Activated effector memory CD4-positive, alpha-beta T cell treated with Interleukin-2 at 50 U/mL for 16 hours (primary cell): ENCODE data around the gene MAGEB4.
"Not testable (repeated sequence)": the region's sequence is repeated elsewhere in the genome, so short reads cannot be mapped to it uniquely, and the experiment has no call there.

ENCODE experiments used
- DNase-seq: peaks from one replicate; pipeline ENCODE4 v3.0.0-alpha.2; 2020

MAGEB4 gene

GRCh38 chrX:30241724-30242415 lies at the start of gene MAGEB4:
MAGEB4 (plus strand) TSS chrX:30242000; CDS start chrX:30242136, 136 bp downstream.
- DNase-seq = no peak

DNA sequence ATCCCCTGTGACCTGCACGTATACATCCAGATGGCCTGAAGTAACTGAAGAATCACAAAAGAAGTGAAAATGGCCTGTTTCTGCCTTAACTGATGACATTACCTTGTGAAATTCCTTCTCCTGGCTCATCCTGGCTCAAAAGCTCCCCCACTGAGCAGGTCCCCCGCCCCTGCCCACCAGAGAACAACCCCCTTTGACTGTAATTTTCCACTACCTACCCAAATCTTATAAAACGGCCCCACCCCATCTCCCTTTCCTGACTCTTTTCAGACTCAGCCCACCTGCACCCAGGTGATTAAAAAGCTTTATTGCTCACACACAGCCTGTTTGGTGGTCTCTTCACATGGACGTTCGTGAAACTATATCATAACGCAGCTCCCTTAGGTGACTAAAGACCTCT lies 47.9 kb upstream of the MAGEB4 start:
- not testable (repeated sequence) for DNase-seq

- DNase-seq = no peak
Observed at GRCh38 chrX:30196322-30196721, 45.5 kb upstream of the MAGEB4 start.

GRCh38 chrX:30212172-30212571 lies 29.6 kb upstream of the MAGEB4 start:
- DNase-seq = no peak

DNA sequence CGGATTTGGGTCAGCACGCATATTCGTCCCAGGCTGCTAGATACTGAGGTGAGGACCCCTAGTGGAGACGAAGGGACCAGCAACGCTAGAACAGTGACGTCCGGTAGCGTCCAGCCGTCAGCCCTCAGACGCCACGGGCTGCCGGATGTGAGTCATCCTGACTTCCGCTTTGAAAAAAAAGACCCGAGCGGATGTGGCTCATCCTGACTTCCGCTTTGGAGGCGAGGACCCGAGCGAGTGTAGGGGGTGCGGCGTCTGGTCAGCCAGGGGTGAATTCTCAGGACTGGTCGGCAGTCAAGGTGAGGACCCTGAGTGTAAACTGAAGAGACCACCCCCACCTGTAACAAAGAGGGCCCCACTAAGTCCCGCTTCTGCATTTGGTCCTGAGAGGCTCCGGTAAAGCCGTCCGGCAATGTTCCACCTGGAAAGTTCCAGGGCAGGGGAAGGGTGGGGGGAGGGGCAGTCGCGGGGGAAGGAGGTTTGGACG lies 26.4 kb upstream of the MAGEB4 start, which contains the start of gene MAGEB2:
MAGEB2 (plus strand) TSS at position 207 of the 487 bp plus-strand sequence. CDS start 3,018 bp downstream, outside the sequence.
- no peak for DNase-seq

DNA sequence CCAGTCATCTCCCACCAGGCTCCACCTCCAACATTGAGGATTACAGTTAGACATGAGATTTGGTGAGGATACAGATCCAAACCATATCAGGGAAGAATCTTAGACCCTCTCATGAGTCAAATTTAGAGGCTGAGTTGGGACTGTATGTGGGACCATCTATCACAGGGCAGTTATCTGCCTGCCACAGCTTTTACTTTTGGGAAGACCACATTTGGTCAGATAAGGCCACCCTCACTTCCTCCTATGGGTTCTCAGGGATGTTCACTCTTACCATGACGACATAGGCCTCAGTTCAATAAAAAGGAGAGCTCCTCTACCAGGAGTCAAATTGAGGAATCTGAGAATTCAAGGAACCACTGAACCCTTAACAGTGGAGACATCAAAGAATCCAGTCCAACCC lies 24.3 kb upstream of the MAGEB4 start:
- DNase-seq = no peak

DNA sequence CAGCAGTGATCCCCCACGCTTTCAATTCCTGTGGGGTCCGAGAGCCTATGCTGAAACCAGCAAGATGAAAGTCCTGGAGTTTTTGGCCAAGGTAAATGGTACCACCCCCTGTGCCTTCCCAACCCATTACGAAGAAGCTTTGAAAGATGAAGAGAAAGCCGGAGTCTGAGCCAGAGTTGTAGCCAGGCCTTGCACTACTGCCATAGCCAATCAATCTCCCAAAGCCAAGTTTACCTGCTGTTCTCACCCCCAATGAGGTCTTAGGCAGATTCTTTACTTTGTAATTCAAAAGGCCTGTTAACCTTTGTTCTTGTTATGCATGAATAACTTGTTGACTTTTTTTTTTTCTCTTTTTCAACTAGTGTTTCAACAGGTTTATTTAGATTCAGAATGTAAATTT lies 22.4 kb upstream of the MAGEB4 start:
- no peak for DNase-seq

GRCh38 chrX:30220661-30221060 lies 21.1 kb upstream of the MAGEB4 start:
- DNase-seq = no peak

GRCh38 chrX:30224536-30224935 lies 17.3 kb upstream of the MAGEB4 start:
- no peak for DNase-seq

GRCh38 chrX:30228526-30228925 lies 13.3 kb upstream of the MAGEB4 start:
- DNase-seq = no peak

- DNase-seq = no peak
Observed at GRCh38 chrX:30230395-30230794, 11.4 kb upstream of the MAGEB4 start, which contains the start of gene MAGEB3. MAGEB3 (plus strand) TSS chrX:30230657; CDS start chrX:30235925, 5,268 bp downstream.

- DNase-seq = no peak
Observed at GRCh38 chrX:30246769-30247489, 5.1 kb downstream of the MAGEB4 start, which contains the start of gene MAGEB1. MAGEB1 (plus strand) TSS chrX:30247146; CDS start chrX:30250494, 3,348 bp downstream.

DNA sequence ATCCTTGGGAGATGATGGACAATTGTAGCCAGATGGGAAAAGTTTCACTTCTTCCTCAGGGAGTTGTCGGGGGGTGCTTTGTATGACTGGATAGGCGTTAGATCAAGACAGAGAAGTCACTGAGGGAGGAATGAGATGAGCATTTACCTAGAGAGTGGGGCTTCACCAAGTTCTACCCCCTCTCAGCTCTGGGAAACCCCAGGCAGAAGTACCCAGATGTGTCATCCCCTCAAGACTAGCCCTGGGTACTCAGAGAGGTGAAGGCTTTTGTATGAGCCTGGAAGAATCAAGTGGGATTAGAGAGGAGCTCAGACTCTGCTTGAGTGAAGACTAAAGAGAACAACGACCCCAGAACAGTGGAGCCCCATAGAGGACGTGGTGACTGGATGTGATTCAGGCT lies 7.1 kb downstream of the MAGEB4 start:
- no peak for DNase-seq

DNA sequence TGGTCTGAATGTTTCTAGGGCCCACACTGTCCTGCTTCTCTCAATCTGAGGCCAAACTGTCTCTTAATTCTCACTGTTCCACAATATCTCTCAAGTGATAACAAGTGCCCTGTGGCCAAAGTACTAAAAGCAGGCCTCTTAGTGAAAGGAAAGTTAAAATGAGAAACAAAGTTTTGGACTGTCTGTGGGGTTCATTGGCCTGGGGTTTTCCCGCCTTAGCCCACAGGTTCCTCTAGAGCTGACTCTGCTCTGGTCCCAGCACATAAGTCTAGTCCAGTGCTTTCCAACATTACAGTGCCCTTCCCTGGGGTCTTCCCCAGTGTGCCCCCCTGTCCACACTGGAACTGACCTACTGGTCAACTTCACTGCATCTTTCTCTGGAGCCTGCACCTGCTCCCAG lies 11.5 kb downstream of the MAGEB4 start:
- no peak for DNase-seq

- DNase-seq = no peak
Observed at GRCh38 chrX:30259927-30260326, 18.1 kb downstream of the MAGEB4 start.

GRCh38 chrX:30261012-30261411 lies 19.2 kb downstream of the MAGEB4 start:
- no peak for DNase-seq

DNA sequence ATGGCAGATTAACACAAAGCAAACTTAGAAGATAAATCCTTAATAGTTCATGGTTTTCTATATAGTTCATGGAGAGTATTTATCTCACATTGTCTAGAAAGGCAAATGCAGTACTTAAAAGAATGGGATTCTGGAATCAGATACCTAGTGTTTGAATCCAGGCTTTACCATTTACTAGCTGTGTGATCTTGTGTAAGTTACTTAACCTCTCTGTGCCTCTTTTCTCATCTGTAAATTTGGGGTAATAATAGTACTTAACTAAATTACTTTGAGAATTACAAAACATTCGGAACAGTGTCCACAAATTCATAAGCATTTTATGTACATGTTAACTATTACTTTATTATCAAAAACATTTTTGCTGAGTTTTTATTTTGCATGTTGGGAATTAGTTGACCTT lies 21.0 kb downstream of the MAGEB4 start:
- no peak for DNase-seq

- no peak for DNase-seq
Observed at GRCh38 chrX:30270639-30271038, 28.8 kb downstream of the MAGEB4 start.

GRCh38 chrX:30275498-30275897 lies 33.7 kb downstream of the MAGEB4 start:
- no peak for DNase-seq

- DNase-seq = no peak
Observed at GRCh38 chrX:30278365-30278764, 36.6 kb downstream of the MAGEB4 start.

- DNase-seq = no peak
Observed at GRCh38 chrX:30280428-30280827, 38.6 kb downstream of the MAGEB4 start.

- DNase-seq = no peak
Observed at GRCh38 chrX:30282527-30282926, 40.7 kb downstream of the MAGEB4 start.

GRCh38 chrX:30283456-30284200 lies 41.8 kb downstream of the MAGEB4 start:
- no peak for DNase-seq
